B cell (primary cell): ENCODE measurements around the gene ALOXE3. TPM values are rescaled to one million over a fixed set of nuclear protein-coding genes. Genes with fewer than 3 reads are reported as not detected.

Source experiments
- ATAC-seq: fragments of 200-7000 bp; cut with Tn5 transposase; one replicate; pipeline ENCODE4 v1.10.0; 2021; ENCODE audit warnings: low read depth, mild to moderate bottlenecking, moderate number of reproducible peaks, moderate library complexity
- CTCF ChIA-PET: fragments of 350-600 bp; sonication (Branson Sonifier 250); formaldehyde crosslinking; loops from one replicate; lab custom pipeline; 2021; ENCODE audit warnings: antibody characterized with exemption, inconsistent platforms; lab: Charles Lee
- POLR2A ChIA-PET: fragments of 350-600 bp; sonication (Branson Sonifier 250); formaldehyde crosslinking; loops from one replicate; lab custom pipeline; 2021; ENCODE audit warnings: antibody characterized with exemption; lab: Charles Lee
- DNase-seq: peaks from one replicate; pipeline ENCODE4 v3.0.0; 2013
- H2AFZ ChIP-seq: 2 replicates; pipeline ENCODE4 v1.6.1; 2012; ENCODE audit warnings: mild to moderate bottlenecking, low read depth, low read length; ENCODE audit not compliant: insufficient read depth, poor library complexity, severe bottlenecking
- H3K27ac ChIP-seq, 2 donors: 1 replicate in 1 of 2; 2 replicates in 1 of 2; pipeline ENCODE4 v1.5.1; 2012 to 2013; ENCODE audit warnings: low read length in 2 of 2, mild to moderate bottlenecking in 2 of 2, moderate library complexity in 1 of 2
- H3K27me3 ChIP-seq, 4 experiments: fragments of 200-600 bp in 1 of 4; sonication (generic) in 1 of 4; replicated peaks in 1 of 4; 1 replicate in 2 of 4; 2 replicates in 2 of 4; pipeline versions ENCODE4 v1.6.1 to v1.7.0; 2013 to 2016; ENCODE audit warnings: low read length in 3 of 4, mild to moderate bottlenecking in 2 of 4, mixed read lengths in 1 of 4, moderate library complexity in 1 of 4; ENCODE audit not compliant: insufficient read depth in 4 of 4, control insufficient read depth in 3 of 4; ENCODE audit errors: control extremely low read depth in 1 of 4
- H3K36me3 ChIP-seq, 2 experiments: replicated peaks in 1 of 2; 1 replicate in 1 of 2; 2 replicates in 1 of 2; pipeline versions ENCODE4 v1.6.1 to v1.7.1; 2013; ENCODE audit warnings: low read length in 1 of 2; ENCODE audit not compliant: insufficient read depth in 2 of 2, control insufficient read depth in 1 of 2; ENCODE audit errors: control extremely low read depth in 1 of 2, extremely low read depth in 1 of 2
- H3K4me1 ChIP-seq, 2 donors: fragments of 200-600 bp in 1 of 2; sonication (generic) in 1 of 2; 1 replicate in 1 of 2; 2 replicates in 1 of 2; pipeline versions ENCODE4 v1.5.1 to v1.6.1; 2013 to 2017; ENCODE audit warnings: low read length in 2 of 2; ENCODE audit not compliant: control insufficient read depth in 2 of 2, insufficient read depth in 2 of 2
- H3K4me2 ChIP-seq: replicated peaks from 2 replicates; pipeline ENCODE3; 2012; ENCODE audit warnings: mild to moderate bottlenecking, low read depth, low read length; ENCODE audit not compliant: poor library complexity, severe bottlenecking
- H3K4me3 ChIP-seq, 5 experiments: fragments of 200-600 bp in 1 of 5; sonication (generic) in 1 of 5; 1 replicate in 3 of 5; 2 replicates in 2 of 5; pipeline versions ENCODE4 v1.5.1 to v1.7.0; 2011 to 2016; ENCODE audit warnings: low read length in 4 of 5, mild to moderate bottlenecking in 4 of 5, low read depth in 2 of 5, control low read depth in 1 of 5, moderate library complexity in 1 of 5; ENCODE audit not compliant: insufficient read depth in 1 of 5; ENCODE audit errors: control extremely low read depth in 1 of 5, extremely low read depth in 1 of 5
- H3K79me2 ChIP-seq: fragments of 200-600 bp; sonication (generic); one replicate; pipeline ENCODE4 v1.6.0; 2016; ENCODE audit warnings: low read length; ENCODE audit not compliant: control insufficient read depth, insufficient read depth
- H3K9ac ChIP-seq: fragments of 200-600 bp; sonication (generic); 2 replicates; pipeline ENCODE4 v1.6.1; 2017; ENCODE audit warnings: mild to moderate bottlenecking, low read length, moderate library complexity
- H3K9me3 ChIP-seq, 3 donors: one replicate each; pipeline versions ENCODE4 v1.6.1 to v1.7.1; 2013; ENCODE audit warnings: low read length in 2 of 3; ENCODE audit not compliant: control insufficient read depth in 2 of 3, insufficient read depth in 1 of 3; ENCODE audit errors: control extremely low read depth in 1 of 3
- H4K20me1 ChIP-seq: 2 replicates; pipeline ENCODE4 v1.6.0; 2012; ENCODE audit warnings: mild to moderate bottlenecking, low read length; ENCODE audit not compliant: insufficient read depth, control insufficient read depth, poor library complexity, severe bottlenecking
- H3K27ac Mint-ChIP-seq: one replicate; pipeline ENCODE4 v1.8.0; 2021; ENCODE audit warnings: mixed read lengths
- H3K27me3 Mint-ChIP-seq: one replicate; pipeline ENCODE4 v1.8.0; 2021; ENCODE audit warnings: mixed read lengths
- H3K4me1 Mint-ChIP-seq: one replicate; pipeline ENCODE4 v1.8.0; 2021; ENCODE audit warnings: mixed read lengths
- H3K4me3 Mint-ChIP-seq: one replicate; pipeline ENCODE4 v1.8.0; 2021; ENCODE audit warnings: mixed read lengths
- H3K9me3 Mint-ChIP-seq: one replicate; pipeline ENCODE4 v1.8.0; 2022; ENCODE audit warnings: mixed read lengths; ENCODE audit not compliant: insufficient read depth
- EZH2 ChIP-seq: IDR thresholded peaks from 2 replicates; pipeline ENCODE4 v1.6.1; 2012; ENCODE audit warnings: borderline replicate concordance, low read depth, mild to moderate bottlenecking, moderate library complexity, low read length; ENCODE audit not compliant: insufficient read depth, poor library complexity, severe bottlenecking
- WGBS: methylation state at CpG from one replicate; pipeline ENCODE4 v1.1.5; 2013; ENCODE audit warnings: missing lambda C conversion rate; ENCODE audit not compliant: insufficient coverage; 5-methylcytosine and 5-hydroxymethylcytosine counted together
- intact Hi-C: fragments of 100-400 bp; cut with micrococcal nuclease; formaldehyde crosslinking; loops from one replicate; pipeline ENCODE4 v1.10.0; 2022
- polyA plus RNA-seq: library from polyadenylated mRNA; depleted of rRNA; stranded (reverse); fragments of >200 nt; gene quantifications from 2 replicates; pipeline ENCODE4 v1.2.3, GENCODE V29; 2012
- total RNA-seq, 2 donors: library from RNA; stranded (reverse); fragments of 120-200 nt in 1 of 2; gene quantifications; 1 replicate in 1 of 2; 2 replicates in 1 of 2; pipeline versions ENCODE4 v1.2.3 to v1.2.4, GENCODE V29; 2013 to 2022
- TF ChIP-seq, protein P1 (sequence below): fragments of 200-600 bp; IDR thresholded peaks from one replicate; pipeline ENCODE4 v1.8.0; 2022; ENCODE audit warnings: antibody characterized with exemption, mild to moderate bottlenecking

ALOXE3 gene
- total and polyA plus RNA-seq, 2 donors (not counting 1 experiment from before 2014, with no cell fraction given) = 0.04 TPM; not detected in 1

DNA sequence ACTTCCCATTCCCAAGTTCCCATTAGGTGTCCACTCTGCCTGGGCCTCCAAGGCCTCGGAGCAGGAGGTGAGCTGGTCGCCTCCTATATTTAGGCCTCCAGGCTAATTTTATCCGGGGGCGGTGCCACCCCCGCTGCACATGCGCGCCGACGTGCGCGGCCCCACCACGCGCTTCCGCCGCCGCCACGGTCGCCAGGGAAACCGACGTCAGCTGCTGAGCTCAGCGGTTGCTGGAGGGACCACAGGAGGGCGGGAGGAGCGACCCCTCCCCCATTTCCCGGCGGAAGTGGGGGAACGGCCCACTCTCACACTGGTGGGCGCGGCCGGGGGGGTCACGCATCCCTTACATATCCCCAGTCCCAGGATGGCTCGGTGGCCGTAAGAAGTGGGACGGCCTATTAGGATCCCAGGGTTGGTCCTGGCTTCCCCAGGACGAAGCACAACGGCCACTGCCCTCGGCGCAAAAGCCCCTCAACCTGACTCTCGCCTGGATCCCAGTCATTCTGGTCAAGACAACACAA lies 32.9 kb upstream of the ALOXE3 start:
- Histone ChIP-seq H4K20me1 (peaks cover 58% of the 10 kb centered on the region), H3K27me3 (no peaks in the 10 kb centered on the region), H3K4me3 (peak overlapping the region; percentile 9 to 76 (median 69)), H3K4me1 (peaks cover 50 to 64% of the 10 kb centered on the region in 2 donors), H3K9ac (peak overlapping the region; percentile 76), H3K9me3 (peaks cover 0 to 6% (median 0%) of the 10 kb centered on the region in 3 donors), H3K36me3 (peaks cover 0 to 42% of the 10 kb centered on the region in 2 experiments), H3K27ac (peak overlapping the region; percentile 63 to 80), H2AFZ (no peak overlapping the region), H3K4me2 (peak overlapping the region; percentile 98), H3K79me2 (peaks cover 63% of the 10 kb centered on the region)
- TF ChIP-seq EZH2 = no peak
- TF ChIP-seq, protein P1, sequence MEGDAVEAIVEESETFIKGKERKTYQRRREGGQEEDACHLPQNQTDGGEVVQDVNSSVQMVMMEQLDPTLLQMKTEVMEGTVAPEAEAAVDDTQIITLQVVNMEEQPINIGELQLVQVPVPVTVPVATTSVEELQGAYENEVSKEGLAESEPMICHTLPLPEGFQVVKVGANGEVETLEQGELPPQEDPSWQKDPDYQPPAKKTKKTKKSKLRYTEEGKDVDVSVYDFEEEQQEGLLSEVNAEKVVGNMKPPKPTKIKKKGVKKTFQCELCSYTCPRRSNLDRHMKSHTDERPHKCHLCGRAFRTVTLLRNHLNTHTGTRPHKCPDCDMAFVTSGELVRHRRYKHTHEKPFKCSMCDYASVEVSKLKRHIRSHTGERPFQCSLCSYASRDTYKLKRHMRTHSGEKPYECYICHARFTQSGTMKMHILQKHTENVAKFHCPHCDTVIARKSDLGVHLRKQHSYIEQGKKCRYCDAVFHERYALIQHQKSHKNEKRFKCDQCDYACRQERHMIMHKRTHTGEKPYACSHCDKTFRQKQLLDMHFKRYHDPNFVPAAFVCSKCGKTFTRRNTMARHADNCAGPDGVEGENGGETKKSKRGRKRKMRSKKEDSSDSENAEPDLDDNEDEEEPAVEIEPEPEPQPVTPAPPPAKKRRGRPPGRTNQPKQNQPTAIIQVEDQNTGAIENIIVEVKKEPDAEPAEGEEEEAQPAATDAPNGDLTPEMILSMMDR = no peak
- POLR2A ChIA-PET = interaction anchor here (0.8 to 5.6 kb wide), 5 partner anchors 11 to 144 kb away, joined by 3 to 36 read pairs (median 9); partner anchors contain the start of genes CTC1, SLC25A35 and VAMP2
- ATAC-seq = peak; percentile 60
- peak; percentile 95 for DNase-seq
- intact Hi-C loops = loop anchor here (1.0 kb wide), 1 partner anchor 12 kb away; no protein-coding TSS in a partner anchor
- CTCF ChIA-PET = interaction anchor here (0.6 to 2.5 kb wide), 7 partner anchors 11 to 597 kb away, joined by 3 to 19 read pairs (median 5); partner anchors contain the start of gene ALOXE3
- WGBS = 0% methylated on average over 38 of the region's 38 CpGs
- peak overlapping the region; percentile 94 for H3K4me3 Mint-ChIP-seq
- H3K4me1 Mint-ChIP-seq = peaks cover 42% of the 10 kb centered on the region
- H3K27me3 Mint-ChIP-seq = no peaks in the 10 kb centered on the region
- no peaks in the 10 kb centered on the region for H3K9me3 Mint-ChIP-seq
- peak overlapping the region; percentile 87 for H3K27ac Mint-ChIP-seq
